GM08714 (cell line): Measurements from ENCODE around the gene CDC26.
"Not testable (repeated sequence)": the region's sequence is repeated elsewhere in the genome, so short reads cannot be mapped to it uniquely, and the experiment has no call there.

Source experiments
- H3K4me3 ChIP-seq: fragments of 200-500 bp; sonication (Bioruptor generic); 2 replicates; pipeline ENCODE4 v1.5.1; 2014; ENCODE audit warnings: mild to moderate bottlenecking, low read length, inconsistent platforms
- ZNF274 ChIP-seq: IDR thresholded peaks from 2 replicates; pipeline ENCODE4 v1.6.1; 2012; ENCODE audit warnings: mild to moderate bottlenecking, low read depth, low read length

CDC26 gene

DNA sequence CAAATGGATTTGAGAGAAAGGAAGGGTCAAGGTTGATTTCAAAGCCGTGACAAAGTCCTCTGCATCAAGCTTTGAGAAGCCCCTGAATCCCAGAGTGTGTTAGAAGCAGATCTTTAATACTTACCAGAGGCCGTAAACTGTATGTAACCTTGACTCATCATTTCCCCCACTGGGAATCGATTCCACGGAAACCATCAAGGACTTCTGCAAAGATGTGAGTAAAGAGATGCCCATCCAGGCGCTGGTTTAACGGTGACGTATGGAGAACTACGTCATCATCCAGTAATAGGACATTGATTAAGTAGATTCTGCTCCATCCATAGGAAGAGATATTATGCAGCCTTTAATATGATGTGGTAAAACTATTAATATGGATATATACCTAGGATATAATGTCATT, 26.2 kb upstream of the CDC26 start:
- TF ChIP-seq ZNF274 = no peak
- no peak overlapping the region for H3K4me3 ChIP-seq

DNA sequence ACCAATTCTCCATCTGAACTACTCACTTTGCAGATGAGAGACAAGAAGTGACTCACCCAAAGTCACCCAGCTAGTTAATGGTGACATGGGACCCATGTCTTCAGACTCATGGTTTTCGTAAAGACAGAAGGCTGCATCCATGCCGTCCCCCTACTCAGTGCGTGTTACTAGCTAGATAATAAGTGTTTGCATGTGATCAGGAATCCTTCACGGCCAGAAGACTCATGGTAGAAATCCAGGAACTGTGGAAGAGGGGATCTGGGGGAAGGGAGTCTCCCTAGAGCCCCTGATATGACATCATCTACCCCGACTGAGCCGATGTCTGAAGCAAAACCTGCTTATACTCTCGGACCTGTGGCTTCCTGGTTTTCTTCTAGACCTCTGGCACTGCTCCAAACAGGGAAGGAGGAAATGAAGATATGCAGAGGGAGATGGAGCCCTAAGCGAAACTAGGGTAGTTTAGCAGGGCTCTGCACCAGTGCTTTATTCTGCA, 24.5 kb upstream of the CDC26 start:
- no peak overlapping the region for H3K4me3 ChIP-seq

DNA sequence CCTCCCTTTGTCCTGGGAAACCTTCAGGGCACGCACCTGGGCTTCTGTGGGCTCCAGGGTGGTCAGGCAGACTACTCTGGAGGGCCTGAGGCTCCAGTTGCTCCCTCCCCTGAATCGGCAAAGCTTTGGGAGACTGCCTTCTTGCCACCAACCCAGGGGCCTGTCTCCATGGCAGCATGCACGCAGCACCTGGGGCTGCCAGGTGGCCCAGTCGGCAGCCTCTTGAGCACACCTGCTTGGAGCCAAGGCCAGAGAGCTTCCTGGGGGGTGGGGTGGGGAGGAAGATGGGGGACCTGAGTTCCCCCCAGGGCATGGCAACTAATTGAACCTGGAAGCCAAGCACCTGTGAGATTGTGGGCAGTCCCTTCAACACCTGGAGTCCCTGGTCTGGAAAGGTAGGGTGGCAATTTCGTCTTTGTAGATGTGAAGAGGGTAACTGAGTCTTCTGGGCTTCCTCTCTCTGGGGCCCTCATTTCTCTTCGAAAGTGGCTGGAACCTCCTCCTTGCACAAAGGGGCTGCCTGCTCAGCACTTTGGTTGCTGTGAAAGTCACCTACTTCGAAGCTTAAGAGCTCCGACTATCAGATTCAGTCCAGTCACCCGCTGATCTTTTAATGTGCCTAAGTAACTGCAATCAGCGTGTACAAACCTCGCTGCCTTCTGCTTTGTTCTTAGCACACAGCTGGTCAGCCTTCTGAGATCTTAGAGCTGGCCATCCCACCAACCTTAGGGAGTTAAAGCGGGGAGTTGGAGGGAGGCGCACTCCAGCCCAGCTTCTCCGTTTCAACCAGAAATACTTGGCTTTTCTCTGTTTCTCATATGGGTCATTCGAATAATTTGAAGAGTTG, 23.8 kb upstream of the CDC26 start:
- no peak overlapping the region for H3K4me3 ChIP-seq
- TF ChIP-seq ZNF274 = no peak

More for the DNA sequence above, 24.5 kb upstream of the CDC26 start:
- no peak for TF ChIP-seq ZNF274

DNA sequence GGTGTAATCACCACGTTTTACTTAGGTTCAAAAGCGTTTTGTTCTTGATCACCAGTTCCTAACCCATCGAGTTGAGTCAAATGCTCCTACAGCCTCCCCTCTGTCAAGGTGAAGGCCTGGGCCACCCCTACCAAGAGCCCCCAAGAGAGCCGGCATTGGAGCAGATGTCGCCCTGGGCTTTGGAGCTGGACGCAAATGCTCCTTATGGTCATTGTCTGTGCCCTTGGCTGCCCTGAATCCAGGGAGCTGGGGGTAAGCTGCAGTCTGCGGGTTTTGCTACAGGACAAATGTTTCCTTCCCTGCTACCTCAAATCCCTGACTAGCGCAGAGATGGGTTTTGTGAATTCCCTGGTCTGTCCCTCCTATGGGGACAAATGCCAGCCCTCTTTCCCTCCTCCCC, 22.9 kb upstream of the CDC26 start:
- no peak for TF ChIP-seq ZNF274
- H3K4me3 ChIP-seq = no peak overlapping the region

DNA sequence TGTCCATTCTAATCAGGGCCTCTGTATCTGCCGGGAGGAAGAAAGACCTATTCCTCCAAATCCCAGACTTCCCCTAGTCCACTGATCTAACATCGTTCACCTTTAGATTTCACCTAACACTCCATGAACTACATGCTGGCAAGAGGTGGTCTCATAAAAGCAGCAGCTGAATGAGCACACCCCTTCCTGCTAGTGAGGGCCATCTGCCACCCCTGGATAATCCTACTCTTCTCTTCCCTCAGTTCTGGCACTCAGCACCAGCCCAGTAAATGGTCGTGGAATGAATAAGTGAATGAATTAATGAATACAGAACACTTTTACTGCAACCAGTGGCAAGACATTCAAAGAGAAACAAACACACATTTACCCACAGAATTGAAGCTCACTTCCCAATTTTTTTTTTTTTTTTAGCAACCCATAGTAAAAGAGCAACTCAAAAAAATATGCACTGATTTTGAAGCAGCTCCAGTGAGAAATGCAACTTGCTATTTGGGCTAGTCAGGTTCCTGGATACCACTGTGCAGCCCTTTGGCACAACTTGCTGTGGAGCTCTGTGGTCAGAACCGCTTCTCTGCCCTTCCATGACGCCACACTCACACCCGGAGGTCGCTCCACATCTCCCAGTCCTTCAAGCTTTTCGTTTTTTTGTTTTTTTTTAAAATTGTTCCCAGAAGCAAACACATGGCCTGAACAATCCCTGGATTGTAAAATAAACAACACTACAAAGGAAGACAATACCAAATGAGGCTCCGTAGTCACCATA, 21.6 kb upstream of the CDC26 start:
- TF ChIP-seq ZNF274 = no peak
- no peak overlapping the region for H3K4me3 ChIP-seq

DNA sequence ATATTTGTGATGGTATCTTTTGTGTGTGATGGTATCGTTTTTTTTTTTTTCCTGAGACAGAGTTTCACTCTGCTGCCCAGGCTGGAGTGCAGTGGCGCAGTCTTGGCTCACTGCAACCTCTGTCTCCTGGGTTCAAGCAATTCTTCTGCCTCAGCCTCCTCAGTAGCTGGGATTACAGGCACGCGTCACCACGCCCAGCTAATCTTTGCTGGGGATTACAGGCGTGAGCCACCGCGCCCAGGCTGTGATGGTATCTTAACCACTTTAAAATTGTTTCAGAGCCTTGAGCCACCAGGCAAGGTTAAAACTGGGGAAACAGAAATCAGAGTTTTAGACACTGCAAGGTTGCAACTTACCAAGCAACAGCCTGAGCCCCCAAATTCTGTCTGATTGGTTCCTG, 20.9 kb upstream of the CDC26 start:
- H3K4me3 ChIP-seq = not testable (repeated sequence)

DNA sequence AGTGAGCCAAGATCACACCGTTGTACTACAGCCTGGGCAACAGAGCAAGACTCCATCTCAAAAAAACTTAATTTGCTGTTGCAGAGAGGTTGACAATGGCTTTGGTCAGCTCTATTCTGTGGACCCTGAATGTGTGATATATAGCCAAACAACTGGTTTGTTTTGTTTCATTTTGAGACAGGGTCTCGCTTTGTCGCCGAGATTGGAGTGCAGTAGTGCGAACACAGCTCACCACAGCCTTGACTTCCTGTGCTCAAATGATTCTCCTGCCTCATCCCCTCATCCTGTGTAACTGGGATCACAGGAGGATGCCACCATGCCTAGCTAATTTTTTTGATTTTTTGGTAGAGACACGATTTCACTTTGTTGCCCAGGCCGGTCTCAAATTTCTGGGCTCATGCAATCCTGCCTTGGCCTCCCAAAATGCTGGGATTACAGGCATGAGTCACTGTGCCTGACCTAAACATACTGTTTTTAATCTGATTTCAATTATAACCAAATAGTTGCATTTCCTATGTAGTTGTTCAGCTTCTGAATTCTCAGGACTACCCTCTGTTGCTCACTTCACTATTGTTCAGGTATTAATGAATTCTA, 18.0 kb upstream of the CDC26 start:
- H3K4me3 ChIP-seq = no peak overlapping the region
- no peak for TF ChIP-seq ZNF274

DNA sequence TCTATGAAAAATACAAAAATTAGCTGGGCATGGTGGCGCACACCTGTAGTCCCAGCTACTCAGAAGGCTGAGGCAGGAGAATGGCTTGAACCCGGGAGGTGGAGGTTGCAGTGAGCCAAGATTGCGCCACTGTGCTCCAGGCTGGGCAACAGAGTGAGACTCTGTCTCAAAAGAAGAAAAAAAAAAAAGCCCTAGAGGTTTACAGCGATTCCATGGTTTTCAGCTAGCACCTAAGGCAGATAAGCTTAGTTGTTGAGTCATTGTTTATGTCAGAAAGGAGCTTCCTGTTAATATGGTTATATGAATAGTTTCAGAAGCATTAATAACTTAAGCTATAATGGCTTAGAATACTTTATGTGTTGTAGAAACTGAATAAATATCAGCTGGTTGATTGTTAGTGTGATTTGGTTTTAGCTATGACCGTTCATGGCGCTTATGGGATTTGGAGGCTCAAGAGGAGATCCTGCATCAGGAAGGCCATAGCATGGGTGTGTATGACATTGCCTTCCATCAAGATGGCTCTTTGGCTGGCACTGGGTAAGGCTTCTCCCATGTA, 14.8 kb upstream of the CDC26 start:
- no peak for TF ChIP-seq ZNF274
- no peak overlapping the region for H3K4me3 ChIP-seq

DNA sequence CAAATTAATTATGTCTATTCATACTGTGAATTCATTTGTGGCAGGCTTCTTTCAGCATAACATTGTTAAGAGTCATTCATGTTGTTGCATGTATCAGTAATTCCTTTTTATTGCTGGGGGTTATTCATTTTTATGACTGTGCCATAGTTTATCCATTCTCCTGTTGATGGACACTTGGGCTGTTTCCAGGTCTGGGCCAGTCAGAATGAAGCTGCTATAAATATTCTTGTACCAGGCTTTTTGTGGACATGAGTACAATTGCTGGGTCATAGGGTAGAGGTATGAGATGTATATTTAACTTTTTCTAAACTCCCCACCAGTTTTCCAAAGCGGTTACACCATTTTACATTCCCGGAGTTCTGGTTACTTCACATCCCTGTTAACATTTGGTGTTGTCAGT, 13.7 kb upstream of the CDC26 start:
- no peak for TF ChIP-seq ZNF274
- H3K4me3 ChIP-seq = no peak overlapping the region

DNA sequence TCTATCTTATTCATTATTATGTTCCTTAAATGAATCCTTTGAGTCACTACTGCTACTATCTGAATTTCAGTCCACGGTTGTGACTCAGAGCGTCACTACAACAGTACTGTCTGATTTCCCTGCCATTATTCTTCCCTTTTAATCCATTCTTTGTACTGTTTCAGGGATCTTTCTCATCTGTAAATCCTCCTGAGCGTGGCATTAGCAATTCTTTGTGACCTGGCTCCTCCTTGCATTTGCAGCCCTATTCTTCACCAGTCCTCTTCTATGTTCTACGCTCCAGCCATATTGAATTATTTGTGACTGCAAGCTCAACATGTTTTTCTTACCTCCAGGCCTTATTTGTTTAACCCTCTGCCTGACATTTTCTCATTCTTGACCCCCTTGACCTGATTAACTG, 6.0 kb upstream of the CDC26 start:
- no peak for TF ChIP-seq ZNF274
- no peak overlapping the region for H3K4me3 ChIP-seq

DNA sequence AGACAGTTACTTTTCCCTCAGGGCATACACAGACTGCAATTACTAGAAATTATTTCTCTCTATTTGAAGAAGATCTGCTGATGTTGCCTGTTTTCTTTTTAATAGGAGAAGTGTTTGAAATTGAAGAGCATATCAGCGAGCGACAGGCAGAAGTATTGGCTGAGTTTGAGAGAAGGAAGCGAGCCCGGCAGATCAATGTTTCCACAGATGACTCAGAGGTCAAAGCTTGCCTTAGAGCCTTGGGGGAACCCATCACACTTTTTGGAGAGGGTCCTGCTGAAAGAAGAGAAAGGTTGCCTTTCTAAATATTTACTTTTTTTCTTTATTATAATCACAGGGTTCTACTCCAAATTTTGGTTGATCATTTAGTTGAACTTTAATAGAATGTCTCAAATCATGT, 3.5 kb upstream of the CDC26 start:
- H3K4me3 ChIP-seq = no peak overlapping the region
- no peak for TF ChIP-seq ZNF274

DNA sequence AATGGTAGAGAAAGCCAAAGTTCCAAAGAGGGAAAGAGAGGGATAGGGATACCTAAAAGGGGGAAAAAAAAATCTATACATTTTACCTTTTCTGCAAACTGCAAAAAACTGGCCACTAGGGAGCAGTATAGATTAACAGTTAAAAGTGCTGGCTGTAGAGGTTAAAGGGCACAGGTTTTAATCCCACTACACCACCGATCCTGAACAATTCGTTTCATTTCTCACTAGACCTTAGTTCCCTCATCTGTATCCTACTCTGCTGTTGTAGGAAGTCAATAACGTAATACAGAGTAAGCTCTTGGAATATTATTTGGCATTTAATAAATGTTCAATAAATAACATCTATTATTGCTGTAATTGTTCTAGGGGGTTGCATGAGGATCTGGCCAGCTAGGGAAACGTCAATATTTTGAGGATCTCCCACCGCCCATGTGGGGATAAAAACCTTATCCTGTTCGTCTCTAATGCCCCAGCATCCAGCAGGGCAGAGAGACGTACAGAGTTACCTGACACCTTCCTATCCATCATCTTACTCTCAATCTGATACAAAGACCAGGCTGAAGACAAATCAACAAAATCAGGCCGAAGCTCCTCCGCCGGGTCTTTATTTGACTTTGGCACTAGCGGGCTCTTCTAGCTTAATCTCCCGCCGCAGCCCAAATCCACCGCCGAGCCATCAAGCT, 757 bp downstream of the CDC26 start:
- peak overlapping the region; percentile 97 for H3K4me3 ChIP-seq
- no peak for TF ChIP-seq ZNF274

DNA sequence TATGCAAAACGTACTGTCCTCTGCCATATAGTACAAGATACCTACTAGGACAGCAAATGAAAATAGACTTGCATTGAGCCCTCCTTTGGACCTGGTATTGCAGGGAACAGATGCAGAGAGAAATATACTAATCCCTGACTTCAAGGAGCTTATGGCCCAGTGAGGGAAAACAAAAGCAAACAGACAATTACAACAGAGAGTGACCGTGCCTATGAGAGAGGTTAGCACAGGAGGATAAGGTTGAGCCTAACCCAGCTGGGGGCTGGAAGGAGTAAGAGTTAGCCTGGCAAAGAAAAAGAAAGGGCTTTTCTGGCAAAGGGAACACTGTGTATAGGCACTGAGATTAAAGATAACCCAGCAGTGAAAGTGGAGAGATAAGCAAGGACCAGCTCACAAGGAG, 5.5 kb downstream of the CDC26 start:
- no peak for TF ChIP-seq ZNF274
- no peak overlapping the region for H3K4me3 ChIP-seq

DNA sequence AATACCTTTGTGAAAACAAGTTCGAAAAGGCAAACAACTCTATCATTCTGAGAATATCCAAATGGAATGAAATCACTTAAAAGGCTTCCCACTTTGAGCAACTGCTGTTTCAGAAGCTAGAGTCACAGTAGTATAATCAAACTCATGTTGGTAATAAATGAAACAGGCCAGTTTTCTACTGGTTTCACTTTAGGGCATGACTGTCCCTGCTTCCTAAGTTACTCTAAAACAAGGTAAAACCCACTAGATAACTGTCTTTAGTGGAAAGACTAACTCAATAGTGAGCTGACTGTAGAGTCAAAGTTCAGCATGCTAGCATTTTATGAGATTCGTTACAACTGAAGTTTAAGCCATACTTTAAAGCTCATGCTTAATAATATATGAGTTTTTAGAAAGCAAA, 6.0 kb downstream of the CDC26 start:
- TF ChIP-seq ZNF274 = no peak

More for the DNA sequence above, 6.0 kb downstream of the CDC26 start:
- no peak overlapping the region for H3K4me3 ChIP-seq
